Measurements from ENCODE around the gene RGS2.
A peak's percentile ranks its signal among the peaks of the same experiment; 100 is the strongest.

Gene RGS2

DNA sequence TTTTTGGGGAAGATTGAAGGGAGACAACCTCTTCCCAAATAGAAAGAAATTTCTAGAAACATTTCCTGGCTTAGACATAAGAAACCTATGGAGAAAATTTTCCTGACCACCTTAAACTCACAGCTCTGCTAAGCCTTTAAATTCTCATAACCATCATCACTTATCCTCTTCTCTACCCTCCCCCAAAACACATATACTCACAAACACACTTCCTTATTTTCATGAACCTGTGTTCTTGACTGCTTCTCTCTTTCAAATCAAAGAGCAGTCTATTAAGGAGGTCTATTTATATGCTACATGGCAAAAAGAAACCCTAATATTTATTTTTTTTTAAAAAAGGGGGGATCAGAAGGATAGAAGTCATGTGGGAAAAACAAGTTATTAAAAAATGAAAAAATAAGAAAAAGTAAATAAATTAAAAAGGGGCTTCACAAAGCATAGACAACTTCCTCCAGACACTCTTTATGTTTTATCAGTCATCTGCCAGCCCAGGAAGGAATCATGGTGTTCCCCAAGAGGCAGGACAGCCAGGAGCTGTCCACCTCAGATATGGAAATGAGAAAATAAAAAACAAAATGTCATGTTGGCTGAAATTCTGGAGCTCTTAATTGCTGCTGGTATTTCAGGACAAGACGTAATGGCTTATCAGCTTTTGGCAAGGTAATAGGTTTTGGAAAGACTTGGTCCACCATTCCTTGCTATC lies 12.8 kb upstream of the RGS2 start:
- DNase-seq (ENCODE audit: low spot score) = no peak

- no peak for DNase-seq (ENCODE audit: low spot score)
These were observed 11.7 kb upstream of the RGS2 start for GRCh38 chr1:192797143-192797542.

DNA sequence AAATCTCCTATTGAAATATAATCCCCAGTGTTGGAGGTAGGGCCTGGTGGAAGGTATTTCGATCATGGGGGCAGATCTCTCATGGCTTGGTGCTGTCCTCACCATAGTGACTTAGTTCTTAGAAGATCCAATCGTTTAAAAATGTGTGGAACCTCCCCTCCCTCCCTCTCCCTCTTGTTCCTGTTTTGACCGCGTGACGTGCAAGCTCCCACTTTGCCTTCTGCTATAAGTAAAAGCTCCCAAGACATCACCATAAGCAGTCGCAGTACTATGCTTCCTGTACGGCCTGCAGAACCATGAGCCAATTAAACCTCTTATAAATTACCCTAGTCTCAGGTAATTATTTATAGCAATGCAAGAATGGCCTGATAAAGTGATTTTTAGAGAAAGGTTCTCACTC lies 10.9 kb upstream of the RGS2 start:
- DNase-seq (ENCODE audit: low spot score) = no peak

GRCh38 chr1:192801451-192801850 lies 7.4 kb upstream of the RGS2 start:
- no peak for DNase-seq (ENCODE audit: low spot score)

DNA sequence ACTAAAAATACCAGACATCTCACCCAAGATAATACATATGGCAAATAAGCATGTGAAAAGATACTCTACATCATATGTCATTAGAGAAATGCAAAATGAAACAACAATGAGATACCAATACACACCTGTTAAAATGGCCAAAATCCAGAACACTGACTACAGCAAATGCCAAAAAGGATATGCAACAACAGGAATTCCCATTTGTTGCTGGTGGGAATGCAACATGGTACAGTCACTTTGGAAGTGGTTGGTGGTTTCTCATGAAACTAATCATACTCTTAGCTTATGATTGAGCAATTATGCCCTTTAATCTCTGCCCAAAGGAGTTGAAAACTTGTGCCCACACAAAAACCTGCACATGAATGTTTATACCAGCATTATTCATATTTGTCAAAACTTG lies 6.4 kb upstream of the RGS2 start:
- DNase-seq (ENCODE audit: low spot score) = no peak

DNA sequence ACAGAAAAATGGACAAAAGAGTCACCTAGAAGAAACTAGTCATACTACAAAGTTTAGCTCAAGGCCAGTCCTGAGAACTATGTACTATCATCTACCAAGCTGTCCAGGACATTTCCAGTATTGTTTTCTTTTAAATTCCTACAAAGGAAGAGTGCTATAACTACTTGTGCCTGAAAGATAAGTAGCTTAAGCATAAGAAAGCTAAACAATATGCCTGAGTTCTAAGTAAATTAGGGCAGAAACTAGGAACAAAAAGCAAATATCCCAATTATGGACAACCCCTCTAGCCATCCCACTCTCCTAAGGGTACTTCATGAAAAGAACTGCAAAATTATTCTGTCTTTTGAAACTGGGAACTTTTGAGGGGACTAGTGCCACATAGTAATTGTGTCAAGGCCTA lies 5.3 kb upstream of the RGS2 start:
- no peak for DNase-seq (ENCODE audit: low spot score)

GRCh38 chr1:192805832-192806323 lies 3.0 kb upstream of the RGS2 start:
- DNase-seq (ENCODE audit: low spot score) = peak; percentile 56

GRCh38 chr1:192807211-192808162 lies 1.4 kb upstream of the RGS2 start:
- no peak for DNase-seq (ENCODE audit: low spot score)

DNA sequence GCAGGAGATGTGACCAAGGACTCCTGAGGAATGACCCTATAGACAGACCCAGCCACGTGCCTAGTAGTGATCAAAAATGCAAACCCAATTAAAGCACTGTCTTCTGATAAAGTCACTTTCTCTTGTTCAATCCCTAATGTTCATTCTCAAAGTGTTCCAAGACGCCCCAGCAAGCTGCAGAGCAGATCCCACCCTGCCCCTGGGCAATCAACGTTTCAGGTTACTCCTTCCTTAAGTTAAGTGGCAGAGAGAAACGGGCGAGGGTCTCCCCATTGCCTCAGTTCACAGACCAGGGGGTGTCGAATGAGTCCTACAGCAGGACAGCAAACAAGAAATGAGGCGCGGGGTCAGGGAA lies 699 bp upstream of the RGS2 start:
- no peak for DNase-seq (ENCODE audit: low spot score)

- peak; percentile 9 for DNase-seq (ENCODE audit: low spot score)
These were observed 741 bp downstream of the RGS2 start for GRCh38 chr1:192809307-192810252.

DNA sequence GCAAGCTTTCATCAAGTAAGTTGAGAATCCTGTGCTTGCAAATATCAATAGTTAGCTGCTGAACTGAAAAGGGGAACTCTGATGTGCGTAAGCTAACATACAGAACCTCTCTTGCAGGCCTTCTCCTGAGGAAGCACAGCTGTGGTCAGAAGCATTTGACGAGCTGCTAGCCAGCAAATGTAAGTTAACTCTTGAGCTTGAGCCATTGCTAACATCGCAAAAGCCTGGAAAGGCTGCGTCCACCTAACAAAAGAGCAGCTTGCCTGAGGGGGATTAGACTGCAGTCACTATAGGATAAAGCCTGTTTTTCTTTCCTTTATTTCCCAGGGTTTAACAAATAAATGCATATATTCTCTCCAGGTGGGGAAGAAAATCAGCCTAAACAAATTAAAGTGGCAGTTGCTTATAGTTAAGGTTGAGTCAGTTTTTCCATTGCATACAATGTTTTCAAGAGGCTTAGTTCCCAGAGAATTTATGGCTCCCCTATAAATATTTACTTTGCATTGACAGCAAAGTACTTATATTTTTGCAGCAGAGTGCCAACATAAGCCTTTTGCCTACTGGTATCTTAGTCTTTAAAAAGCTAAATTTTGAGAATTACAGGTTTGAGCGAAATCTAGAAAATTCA lies 1.5 kb downstream of the RGS2 start:
- DNase-seq (ENCODE audit: low spot score) = no peak

DNA sequence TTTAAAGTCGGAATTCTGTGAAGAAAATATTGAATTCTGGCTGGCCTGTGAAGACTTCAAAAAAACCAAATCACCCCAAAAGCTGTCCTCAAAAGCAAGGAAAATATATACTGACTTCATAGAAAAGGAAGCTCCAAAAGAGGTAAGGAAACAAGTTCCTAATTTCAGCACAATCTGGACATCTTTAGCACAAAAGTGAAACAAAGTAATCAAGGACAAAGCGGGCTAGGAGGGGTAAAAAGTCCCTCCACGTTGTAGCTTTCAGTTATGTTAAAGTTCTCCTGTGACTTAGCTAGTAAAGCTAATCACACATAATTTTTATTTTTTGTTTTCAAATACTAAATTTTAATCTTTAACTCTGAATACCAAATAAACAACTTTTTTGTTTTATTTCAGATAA lies 2.2 kb downstream of the RGS2 start:
- no peak for DNase-seq (ENCODE audit: low spot score)

GRCh38 chr1:192811594-192812239 lies 2.9 kb downstream of the RGS2 start:
- DNase-seq (ENCODE audit: low spot score) = peak; percentile 16

DNA sequence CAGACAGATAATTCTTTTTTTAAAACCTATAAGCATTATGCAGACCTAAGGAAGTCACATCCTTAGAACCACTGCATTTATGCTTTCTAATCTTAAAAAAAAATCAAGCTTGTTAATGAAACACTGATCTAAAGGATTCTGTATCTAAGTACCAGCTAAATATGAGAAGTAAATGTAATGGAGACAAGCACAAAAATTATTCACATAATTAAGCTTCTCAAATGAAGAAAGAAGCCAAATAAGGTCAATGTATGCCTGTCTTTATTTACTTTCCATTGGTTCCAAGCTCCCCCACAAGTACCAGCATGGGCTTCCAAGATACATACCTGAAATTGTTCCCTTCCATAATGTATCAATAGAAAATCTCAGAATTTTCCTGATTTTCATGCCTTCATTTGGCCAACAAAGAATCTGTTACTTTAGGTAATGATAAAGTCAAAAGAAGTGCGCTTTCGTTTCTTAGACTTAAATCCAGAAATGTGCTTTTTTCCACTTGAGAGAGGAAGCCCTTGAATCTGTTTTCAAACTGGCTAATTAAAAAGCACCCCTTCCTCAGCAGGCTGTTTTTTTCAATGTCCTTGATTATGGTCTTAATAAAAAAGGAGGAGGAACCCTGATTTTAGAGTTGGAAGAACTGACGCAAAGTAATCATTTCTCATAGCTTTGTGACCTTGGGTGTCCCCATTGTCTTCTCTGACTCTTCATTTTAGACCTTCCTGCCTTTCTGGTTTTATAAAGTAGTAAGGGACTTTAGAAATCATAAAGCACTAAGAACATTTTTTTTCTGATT lies 3.8 kb downstream of the RGS2 start:
- no peak for DNase-seq (ENCODE audit: low spot score)

- DNase-seq (ENCODE audit: low spot score) = no peak
These were observed 6.0 kb downstream of the RGS2 start for GRCh38 chr1:192814805-192815204.

DNA sequence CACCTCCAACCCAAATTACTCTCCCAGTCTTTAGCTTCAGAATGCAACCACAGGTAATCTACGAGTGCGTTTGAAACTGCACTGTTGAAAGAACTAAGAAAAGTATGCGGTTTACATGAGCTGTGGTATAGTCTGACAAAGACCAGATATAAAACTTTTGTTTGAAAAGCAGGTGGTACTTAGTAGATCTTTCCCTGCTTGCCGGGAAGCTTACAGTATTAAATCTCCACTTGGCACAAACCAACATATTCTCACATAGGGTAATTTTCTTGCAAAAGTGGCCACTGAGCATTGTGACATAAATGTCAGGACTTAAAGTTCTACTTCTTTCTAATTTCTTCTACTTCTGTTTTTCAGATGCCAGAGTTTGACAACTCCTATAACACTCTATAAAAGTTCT lies 8.4 kb downstream of the RGS2 start:
- no peak for DNase-seq (ENCODE audit: low spot score)

- DNase-seq (ENCODE audit: low spot score) = no peak
These were observed 12.5 kb downstream of the RGS2 start for GRCh38 chr1:192821296-192821695.

GRCh38 chr1:192824511-192824910 lies 15.7 kb downstream of the RGS2 start:
- DNase-seq (ENCODE audit: low spot score) = no peak

DNA sequence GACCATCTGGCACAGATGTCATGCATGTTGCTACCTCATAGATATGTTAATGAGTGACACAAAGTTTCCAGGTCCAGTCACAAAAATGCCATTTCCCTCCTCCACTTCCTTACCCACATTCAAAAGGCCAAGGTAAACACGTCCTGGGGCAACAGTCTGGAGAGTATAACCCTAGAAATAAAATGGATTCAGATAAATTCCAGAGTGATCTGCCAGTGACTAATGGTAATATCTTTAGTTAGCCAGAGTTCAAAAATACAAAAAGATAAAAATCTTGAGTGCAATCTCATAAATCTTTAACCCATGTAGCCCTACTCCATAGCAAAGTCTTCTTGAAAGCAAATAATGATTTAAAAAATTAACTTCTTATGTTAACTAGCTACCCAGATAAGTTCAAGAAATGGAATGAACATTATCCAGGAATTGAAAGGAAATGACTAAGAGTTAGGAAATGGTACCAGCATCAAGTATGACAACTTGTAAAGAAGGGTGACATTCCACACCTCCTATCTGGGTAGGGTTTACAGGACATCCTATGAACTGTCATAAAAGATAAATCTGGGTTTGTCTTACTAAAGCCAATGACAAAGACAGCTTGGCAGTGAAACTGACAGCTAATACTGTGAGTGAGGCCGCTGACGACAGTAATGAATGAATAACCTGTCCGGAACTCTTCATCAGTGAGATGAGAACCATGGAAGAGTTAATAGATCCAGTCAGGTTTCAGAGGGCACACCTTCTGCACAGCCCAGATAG lies 18.1 kb downstream of the RGS2 start:
- no peak for DNase-seq (ENCODE audit: low spot score)
